CD4-positive, alpha-beta T cell (primary cell): ENCODE data around the gene ARHGAP6. TPM values are rescaled to one million over a fixed set of nuclear protein-coding genes. Genes with fewer than 3 reads are reported as not detected.

ENCODE experiments used
- ATAC-seq: fragments of 200-7000 bp; cut with Tn5 transposase; one replicate; pipeline ENCODE4 v1.10.0; 2022; ENCODE audit warnings: mild to moderate bottlenecking; ENCODE audit not compliant: poor library complexity
- CTCF ChIA-PET: fragments of 350-600 bp; sonication (Branson Sonifier 250); formaldehyde crosslinking; loops from one replicate; lab custom pipeline; 2021; ENCODE audit warnings: antibody characterized with exemption, inconsistent platforms; lab: Charles Lee
- POLR2A ChIA-PET: fragments of 350-600 bp; sonication (Branson Sonifier 250); formaldehyde crosslinking; loops from one replicate; lab custom pipeline; 2021; ENCODE audit warnings: antibody characterized with exemption, inconsistent platforms; lab: Charles Lee
- DNase-seq, 14 experiments: peaks; one replicate each; pipeline ENCODE4 v3.0.0-alpha.2; 2013 to 2020; ENCODE audit warnings: mixed read lengths in 2 of 14
- H3K27ac ChIP-seq, 2 donors: one replicate each; pipeline versions ENCODE4 v1.5.1 to v1.7.0; 2013; ENCODE audit warnings: low read length in 2 of 2, low read depth in 1 of 2, mild to moderate bottlenecking in 1 of 2
- H3K27me3 ChIP-seq, 2 experiments: 1 replicate in 1 of 2; 2 replicates in 1 of 2; pipeline versions ENCODE4 v1.6.1 to v1.7.0; 2013; ENCODE audit warnings: low read length in 2 of 2, control low read depth in 1 of 2, mild to moderate bottlenecking in 1 of 2, moderate library complexity in 1 of 2; ENCODE audit not compliant: insufficient read depth in 2 of 2, control insufficient read depth in 1 of 2
- H3K36me3 ChIP-seq: one replicate; pipeline ENCODE4 v1.6.1; 2013; ENCODE audit warnings: low read length, control low read depth; ENCODE audit not compliant: insufficient read depth
- H3K4me1 ChIP-seq: one replicate; pipeline ENCODE4 v1.6.1; 2013; ENCODE audit warnings: low read length, control low read depth; ENCODE audit not compliant: insufficient read depth
- H3K4me3 ChIP-seq: one replicate; pipeline ENCODE4 v1.5.1; 2013; ENCODE audit warnings: mild to moderate bottlenecking, low read length, moderate library complexity
- H3K9me3 ChIP-seq, 2 experiments: 1 replicate in 1 of 2; 2 replicates in 1 of 2; pipeline versions ENCODE4 v1.6.1 to v1.7.0; 2013; ENCODE audit warnings: low read length in 2 of 2, mild to moderate bottlenecking in 2 of 2, control low read depth in 1 of 2, moderate library complexity in 1 of 2; ENCODE audit not compliant: control insufficient read depth in 1 of 2, insufficient read depth in 1 of 2
- H3K27ac Mint-ChIP-seq: one replicate; pipeline ENCODE4 v1.8.0; 2020; ENCODE audit warnings: mixed read lengths
- H3K27me3 Mint-ChIP-seq: one replicate; pipeline ENCODE4 v1.8.0; 2021; ENCODE audit warnings: mixed read lengths
- H3K36me3 Mint-ChIP-seq: one replicate; pipeline ENCODE4 v1.8.0; 2021; ENCODE audit warnings: low read depth, mixed read lengths
- H3K4me1 Mint-ChIP-seq: one replicate; pipeline ENCODE4 v1.8.0; 2021; ENCODE audit warnings: low read depth, mixed read lengths
- H3K4me3 Mint-ChIP-seq: one replicate; pipeline ENCODE4 v1.8.0; 2020; ENCODE audit warnings: mild to moderate bottlenecking, mixed read lengths
- H3K9me3 Mint-ChIP-seq: one replicate; pipeline ENCODE4 v1.8.0; 2020; ENCODE audit warnings: mixed read lengths
- intact Hi-C, 2 experiments: fragments of 100-400 bp; cut with DNase I in 1 of 2; cut with micrococcal nuclease in 1 of 2; formaldehyde crosslinking; loops; one replicate each; pipeline versions ENCODE4 v1.15.1 to v1.9.0; 2023 to 2025; cut with DNase I, micrococcal nuclease
- total RNA-seq, 174 experiments: library from RNA in 2 of 174; stranded (reverse) in 2 of 174; gene quantifications; one replicate each; pipeline ENCODE4 v1.2.3 and lab custom pipeline; 2021 to 2026
- TF ChIP-seq, protein P1 (sequence below): fragments of 200-600 bp; IDR thresholded peaks from one replicate; pipeline ENCODE4 v1.8.0; 2022; ENCODE audit warnings: antibody characterized with exemption, mild to moderate bottlenecking

Gene ARHGAP6
- total RNA-seq, 2 experiments from 2014 or later, result not detected

DNA sequence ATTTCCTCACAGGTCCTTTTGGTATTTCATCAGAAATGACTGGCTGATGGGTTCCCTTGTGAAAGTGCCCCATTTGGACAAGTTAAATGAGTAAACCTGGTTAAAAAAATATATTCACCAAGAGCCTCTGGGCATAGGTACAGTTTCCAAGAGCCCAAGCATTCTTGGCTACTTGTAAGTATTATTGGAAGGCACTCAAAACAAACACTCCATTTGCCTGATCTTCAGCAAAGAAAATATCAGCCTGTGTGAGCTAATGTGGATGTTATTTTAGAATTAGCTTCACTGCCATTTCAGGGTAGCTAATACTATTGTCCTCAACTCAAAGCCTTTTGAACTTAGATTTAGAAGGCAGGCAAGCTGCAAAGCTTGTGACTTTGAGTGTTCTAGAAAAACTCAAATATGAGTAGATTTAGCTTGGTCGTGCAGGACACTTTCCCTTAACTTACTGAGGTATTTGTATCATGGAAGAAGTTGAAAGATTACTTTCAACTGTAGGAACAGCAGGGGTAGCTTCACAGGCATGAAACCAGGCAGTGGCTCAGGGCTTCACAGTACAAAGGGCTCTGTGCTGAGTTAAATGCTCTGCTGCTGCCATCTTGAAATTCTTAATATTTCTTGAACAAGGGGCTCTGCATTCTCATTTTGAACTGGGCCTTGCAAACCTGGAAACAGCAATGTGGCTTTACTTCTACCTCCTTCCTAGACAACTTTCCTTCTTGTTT lies 195.3 kb downstream of the ARHGAP6 start:
- ATAC-seq, result no peak
- no peaks in the 10 kb centered on the region for H3K4me1 Mint-ChIP-seq
- no peak overlapping the region for H3K27ac Mint-ChIP-seq
- Histone ChIP-seq H3K4me3 (no peak overlapping the region), H3K27me3 (no peaks in the 10 kb centered on the region), H3K36me3 (no peaks in the 10 kb centered on the region), H3K4me1 (no peaks in the 10 kb centered on the region), H3K27ac (no peak overlapping the region), H3K9me3 (no peaks in the 10 kb centered on the region)
- peaks cover 16% of the 10 kb centered on the region for H3K27me3 Mint-ChIP-seq
- DNase-seq, result no peak
- H3K36me3 Mint-ChIP-seq, result no peaks in the 10 kb centered on the region
- no peak overlapping the region for H3K4me3 Mint-ChIP-seq
- intact Hi-C loops, result no loop called here
- H3K9me3 Mint-ChIP-seq, result no peaks in the 10 kb centered on the region
- TF ChIP-seq, protein P1, sequence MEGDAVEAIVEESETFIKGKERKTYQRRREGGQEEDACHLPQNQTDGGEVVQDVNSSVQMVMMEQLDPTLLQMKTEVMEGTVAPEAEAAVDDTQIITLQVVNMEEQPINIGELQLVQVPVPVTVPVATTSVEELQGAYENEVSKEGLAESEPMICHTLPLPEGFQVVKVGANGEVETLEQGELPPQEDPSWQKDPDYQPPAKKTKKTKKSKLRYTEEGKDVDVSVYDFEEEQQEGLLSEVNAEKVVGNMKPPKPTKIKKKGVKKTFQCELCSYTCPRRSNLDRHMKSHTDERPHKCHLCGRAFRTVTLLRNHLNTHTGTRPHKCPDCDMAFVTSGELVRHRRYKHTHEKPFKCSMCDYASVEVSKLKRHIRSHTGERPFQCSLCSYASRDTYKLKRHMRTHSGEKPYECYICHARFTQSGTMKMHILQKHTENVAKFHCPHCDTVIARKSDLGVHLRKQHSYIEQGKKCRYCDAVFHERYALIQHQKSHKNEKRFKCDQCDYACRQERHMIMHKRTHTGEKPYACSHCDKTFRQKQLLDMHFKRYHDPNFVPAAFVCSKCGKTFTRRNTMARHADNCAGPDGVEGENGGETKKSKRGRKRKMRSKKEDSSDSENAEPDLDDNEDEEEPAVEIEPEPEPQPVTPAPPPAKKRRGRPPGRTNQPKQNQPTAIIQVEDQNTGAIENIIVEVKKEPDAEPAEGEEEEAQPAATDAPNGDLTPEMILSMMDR, result no peak
- CTCF ChIA-PET, result no interaction called here
- POLR2A ChIA-PET, result no interaction called here

DNA sequence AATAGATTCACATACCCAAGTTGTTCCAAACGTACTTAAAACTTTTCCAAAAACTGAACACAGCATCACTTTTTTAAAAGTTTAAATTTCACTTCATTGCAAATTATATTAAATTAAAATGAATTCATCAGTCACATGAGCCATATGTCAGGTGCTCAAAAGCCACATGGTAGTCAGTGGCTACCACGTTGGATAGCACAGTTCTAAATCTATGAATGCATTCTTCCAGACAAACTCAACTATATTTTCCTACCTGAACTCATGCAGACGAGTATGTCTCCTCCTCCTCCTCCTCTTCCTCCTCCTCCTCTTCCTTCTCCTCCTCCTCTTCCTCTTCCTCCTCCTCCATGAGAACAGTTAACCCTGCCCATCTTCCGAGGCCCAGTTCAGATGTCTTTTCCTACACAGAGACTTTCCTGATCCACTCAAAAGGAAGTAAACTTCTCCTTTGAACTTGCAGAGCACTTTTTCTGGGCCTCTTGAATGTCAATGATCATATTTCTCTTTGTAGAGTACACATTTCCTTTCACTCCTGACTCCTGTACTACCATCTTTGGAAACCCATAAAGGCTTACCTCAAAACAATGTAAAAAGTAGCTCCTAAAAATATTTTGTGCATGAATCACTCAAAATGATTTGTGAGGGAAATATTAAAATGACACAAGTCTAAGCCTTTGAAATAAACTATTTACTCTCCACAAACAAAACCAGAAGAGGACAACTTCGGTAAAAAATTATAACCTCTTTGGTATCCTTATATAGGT lies 199.9 kb downstream of the ARHGAP6 start:
- POLR2A ChIA-PET, result no interaction called here
- Mint-ChIP-seq H3K27ac (no peak overlapping the region), H3K27me3 (peaks cover 14% of the 10 kb centered on the region), H3K4me3 (no peak overlapping the region), H3K4me1 (no peaks in the 10 kb centered on the region), H3K36me3 (no peaks in the 10 kb centered on the region), H3K9me3 (no peaks in the 10 kb centered on the region)
- Histone ChIP-seq H3K36me3 (no peaks in the 10 kb centered on the region), H3K27me3 (no peaks in the 10 kb centered on the region), H3K4me3 (no peak overlapping the region), H3K27ac (no peak overlapping the region), H3K9me3 (no peaks in the 10 kb centered on the region), H3K4me1 (no peaks in the 10 kb centered on the region)
- CTCF ChIA-PET, result no interaction called here
- TF ChIP-seq, protein P1, result no peak
- no peak for ATAC-seq
- DNase-seq, result no peak
- intact Hi-C loops, result no loop called here

- intact Hi-C loops, result no loop called here
- no peak overlapping the region for H3K27ac ChIP-seq
- H3K4me3 ChIP-seq, result no peak overlapping the region
- ATAC-seq (no peak), DNase-seq (no peak)
- no peaks in the 10 kb centered on the region for H3K9me3 ChIP-seq
- Mint-ChIP-seq H3K4me1 (no peaks in the 10 kb centered on the region), H3K4me3 (no peak overlapping the region), H3K27me3 (peaks cover 17% of the 10 kb centered on the region), H3K27ac (no peak overlapping the region), H3K36me3 (no peaks in the 10 kb centered on the region), H3K9me3 (no peaks in the 10 kb centered on the region)
- CTCF ChIA-PET, result no interaction called here
- no peaks in the 10 kb centered on the region for H3K36me3 ChIP-seq
- TF ChIP-seq, protein P1, result no peak
- H3K4me1 ChIP-seq, result no peaks in the 10 kb centered on the region
- H3K27me3 ChIP-seq, result peaks cover 0 to 3% of the 10 kb centered on the region in 2 experiments
- POLR2A ChIA-PET, result no interaction called here
These were observed 200.8 kb downstream of the ARHGAP6 start for GRCh38 chrX:11464836-11465463.
